ENCODE measurements around the gene CPT2. TPM values are rescaled to one million over a fixed set of nuclear protein-coding genes. Genes with fewer than 3 reads are reported as not detected.

CPT2 gene
- total RNA-seq, 1 donor from 2014 or later = 21.7 TPM

- Mint-ChIP-seq H3K36me3 (ENCODE audit: unreplicated experiment) (peaks cover 18% of the 10 kb centered on the region), H3K9me3 (ENCODE audit: unreplicated experiment) (peaks cover 8% of the 10 kb centered on the region), H3K4me3 (ENCODE audit: unreplicated experiment) (no peak overlapping the region), H3K4me1 (ENCODE audit: low read depth, unreplicated experiment) (no peaks in the 10 kb centered on the region), H3K27ac (ENCODE audit: unreplicated experiment) (no peak overlapping the region), H3K27me3 (ENCODE audit: unreplicated experiment) (no peaks in the 10 kb centered on the region)
- TF ChIP-seq CTCF (IDR thresholded peaks at IDR 0.05; ENCODE audit: partially characterized antibody, unreplicated experiment) = no peak
- no peak for DNase-seq
These were observed 64.1 kb downstream of the CPT2 start for GRCh38 chr1:53260631-53261247.

GRCh38 chr1:53262000-53262399 lies 65.4 kb downstream of the CPT2 start:
- Mint-ChIP-seq H3K9me3 (ENCODE audit: unreplicated experiment) (peaks cover 10% of the 10 kb centered on the region), H3K4me1 (ENCODE audit: low read depth, unreplicated experiment) (no peaks in the 10 kb centered on the region), H3K36me3 (ENCODE audit: unreplicated experiment) (peaks cover 23% of the 10 kb centered on the region), H3K4me3 (ENCODE audit: unreplicated experiment) (no peak overlapping the region), H3K27me3 (ENCODE audit: unreplicated experiment) (no peaks in the 10 kb centered on the region), H3K27ac (ENCODE audit: unreplicated experiment) (no peak overlapping the region)
- TF ChIP-seq CTCF (IDR thresholded peaks at IDR 0.05; ENCODE audit: partially characterized antibody, unreplicated experiment) = no peak
- no peak for DNase-seq

Other genes with a start within 250 kb of the CPT2 start
- gene PODN, start 134.6 kb upstream of the CPT2 start, total RNA-seq (ENCODE audit: unreplicated experiment) = 3.1 TPM
- not detected for gene SLC1A7, start 54.2 kb upstream of the CPT2 start, total RNA-seq (ENCODE audit: unreplicated experiment)
- gene CZIB, start 23.8 kb downstream of the CPT2 start, total RNA-seq (ENCODE audit: unreplicated experiment) = 48.5 TPM
- gene MAGOH, start 41.7 kb downstream of the CPT2 start, total RNA-seq (ENCODE audit: unreplicated experiment) = 27.3 TPM
- gene LRP8, start 131.2 kb downstream of the CPT2 start, total RNA-seq (ENCODE audit: unreplicated experiment) = 57.9 TPM